ENCODE data around the gene PLEKHG4B.
"Not testable (repeated sequence)": the region's sequence is repeated elsewhere in the genome, so short reads cannot be mapped to it uniquely, and the experiment has no call there.

PLEKHG4B gene

DNA sequence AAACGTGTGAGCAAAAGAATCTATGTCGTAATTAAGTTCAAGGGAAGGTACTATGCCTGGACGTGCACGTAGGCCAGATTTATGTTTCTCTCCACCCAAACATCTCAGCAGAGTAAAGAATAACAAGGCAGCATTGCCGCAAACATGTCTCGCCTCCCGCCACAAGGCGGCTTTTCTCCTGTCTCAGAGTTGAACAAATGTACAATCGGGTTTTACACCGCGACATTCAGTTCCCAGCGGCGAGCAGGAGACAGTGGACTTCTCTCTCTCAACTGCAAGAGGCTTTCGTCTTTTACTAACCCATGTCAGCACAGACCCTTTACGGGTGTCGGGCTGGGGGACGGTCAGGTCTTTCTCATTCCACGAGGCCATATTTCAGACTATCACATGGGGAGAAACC is 105.1 kb downstream of the PLEKHG4B start:
- not testable (repeated sequence) for H3K36me3 Mint-ChIP-seq (ENCODE audit: low read depth); H3K4me3 Mint-ChIP-seq; H3K9me3 Mint-ChIP-seq; H3K27me3 Mint-ChIP-seq (ENCODE audit: low read depth); H3K27ac Mint-ChIP-seq; H3K4me1 Mint-ChIP-seq (ENCODE audit: low read depth); DNase-seq (ENCODE audit: low spot score)

DNA sequence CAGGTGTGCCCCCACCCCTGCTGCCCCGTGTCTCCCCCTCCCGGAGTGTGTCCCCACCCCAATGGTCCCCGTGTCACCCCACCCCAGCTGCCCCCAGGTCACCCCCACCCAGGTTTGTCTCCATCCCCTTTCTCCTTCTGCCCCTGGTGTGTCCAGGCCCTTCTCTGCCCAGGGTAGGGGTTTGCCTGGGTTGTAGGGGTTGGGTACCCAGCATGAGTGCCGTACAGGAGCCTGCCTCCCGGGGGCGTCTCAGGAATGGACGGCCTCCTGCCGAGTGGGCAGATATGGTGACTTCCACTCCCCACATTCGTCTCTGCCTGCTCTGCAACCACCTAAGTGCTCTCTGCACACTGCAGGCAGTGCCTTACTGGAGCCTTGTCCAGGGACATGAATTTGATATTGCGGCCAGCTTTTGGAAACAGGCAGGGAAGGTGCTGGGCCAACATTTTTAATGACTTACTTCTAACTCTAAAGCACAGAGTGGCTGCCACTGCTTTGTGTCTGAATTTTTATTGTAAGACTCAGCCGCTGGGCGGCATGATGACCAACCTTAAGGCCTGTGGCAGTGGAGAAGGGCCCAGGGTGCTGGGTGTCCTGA is 106.0 kb downstream of the PLEKHG4B start:
- H3K27ac Mint-ChIP-seq, result no peak overlapping the region

DNA sequence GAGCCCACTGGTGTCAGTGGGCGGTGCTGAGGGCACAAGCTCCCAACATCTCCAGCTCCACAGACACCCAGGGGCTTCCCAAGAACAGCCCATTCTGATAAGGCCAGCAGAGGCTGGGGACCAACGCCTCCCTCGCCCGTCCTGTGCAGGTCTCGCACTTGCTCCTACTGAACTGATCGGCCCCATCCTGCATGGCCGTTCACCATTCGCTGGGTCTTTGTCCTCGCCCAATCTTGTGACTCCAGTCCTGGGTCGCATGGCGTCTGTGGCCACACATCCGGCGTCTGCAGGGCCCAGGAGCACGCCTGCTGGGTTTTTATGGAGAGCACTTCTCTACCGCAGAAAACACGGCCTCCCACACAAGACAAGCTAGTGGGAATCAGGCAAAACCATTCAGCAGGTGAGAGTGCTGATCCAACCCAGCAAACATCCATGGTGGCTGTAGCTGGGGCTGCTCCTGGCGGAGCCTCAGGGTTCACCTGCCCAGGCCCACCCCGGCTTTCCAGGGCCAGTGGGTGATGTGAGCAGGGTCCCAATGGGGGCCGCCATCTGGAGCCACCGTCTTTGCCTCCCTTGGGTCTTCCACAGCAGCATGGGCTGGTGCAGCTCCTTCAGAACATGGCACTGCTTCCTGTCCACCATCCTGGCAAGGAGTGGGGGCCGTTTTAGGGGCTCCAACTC is 106.7 kb downstream of the PLEKHG4B start:
- H3K4me1 Mint-ChIP-seq (ENCODE audit: low read depth), result no peaks in the 10 kb centered on the region
- H3K27ac Mint-ChIP-seq, result no peak overlapping the region
- H3K4me3 Mint-ChIP-seq, result no peak overlapping the region
- H3K36me3 Mint-ChIP-seq (ENCODE audit: low read depth), result no peaks in the 10 kb centered on the region
- no peaks in the 10 kb centered on the region for H3K9me3 Mint-ChIP-seq
- no peak for DNase-seq (ENCODE audit: low spot score)
- H3K27me3 Mint-ChIP-seq (ENCODE audit: low read depth), result no peaks in the 10 kb centered on the region

More for the DNA sequence above, 106.0 kb downstream of the PLEKHG4B start:
- no peaks in the 10 kb centered on the region for H3K27me3 Mint-ChIP-seq (ENCODE audit: low read depth)
- no peak for DNase-seq (ENCODE audit: low spot score)
- H3K4me3 Mint-ChIP-seq, result no peak overlapping the region
- H3K4me1 Mint-ChIP-seq (ENCODE audit: low read depth), result no peaks in the 10 kb centered on the region
- no peaks in the 10 kb centered on the region for H3K36me3 Mint-ChIP-seq (ENCODE audit: low read depth)
- H3K9me3 Mint-ChIP-seq, result no peaks in the 10 kb centered on the region

DNA sequence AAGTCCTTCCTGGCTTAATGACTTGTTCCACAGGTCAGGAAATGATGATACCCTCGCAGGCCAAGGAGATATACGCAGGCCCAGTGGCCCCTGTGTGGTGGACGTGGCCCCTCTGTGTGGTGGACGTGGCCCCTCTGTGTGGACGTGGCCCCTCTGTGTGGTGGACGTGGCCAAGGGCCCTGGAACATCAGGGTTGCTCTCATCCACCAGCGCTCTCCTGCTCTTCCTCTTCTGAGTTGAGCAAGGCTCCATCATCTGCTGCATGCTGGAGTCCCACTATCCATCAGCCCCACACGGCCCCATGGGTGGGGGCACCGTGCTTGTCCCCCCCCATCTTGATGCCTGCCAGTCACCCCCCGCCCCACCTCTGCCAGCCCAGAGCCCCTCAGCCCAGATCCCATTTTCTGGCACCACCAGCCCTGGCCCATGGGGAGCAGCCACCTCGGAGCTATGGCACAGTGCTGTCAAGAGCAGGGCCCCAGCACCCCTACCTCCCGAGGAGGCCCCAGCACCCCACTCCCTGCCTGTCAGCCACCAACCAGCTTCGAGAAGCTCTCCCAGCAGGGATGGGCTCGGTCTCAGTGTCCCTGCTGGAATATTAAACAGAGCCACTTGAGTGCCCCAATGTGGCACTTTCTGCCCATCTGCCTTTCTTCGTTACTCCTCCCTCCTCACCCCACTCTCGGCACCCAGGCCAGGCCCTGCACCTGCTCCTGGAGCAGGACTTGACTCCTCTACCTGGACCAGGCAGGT is 107.4 kb downstream of the PLEKHG4B start:
- peaks cover under 1% of the 10 kb centered on the region for H3K36me3 Mint-ChIP-seq (ENCODE audit: low read depth)
- H3K4me3 Mint-ChIP-seq, result no peak overlapping the region
- no peaks in the 10 kb centered on the region for H3K27me3 Mint-ChIP-seq (ENCODE audit: low read depth)
- H3K4me1 Mint-ChIP-seq (ENCODE audit: low read depth), result no peaks in the 10 kb centered on the region
- H3K9me3 Mint-ChIP-seq, result no peaks in the 10 kb centered on the region
- H3K27ac Mint-ChIP-seq, result no peak overlapping the region
- DNase-seq (ENCODE audit: low spot score), result no peak

DNA sequence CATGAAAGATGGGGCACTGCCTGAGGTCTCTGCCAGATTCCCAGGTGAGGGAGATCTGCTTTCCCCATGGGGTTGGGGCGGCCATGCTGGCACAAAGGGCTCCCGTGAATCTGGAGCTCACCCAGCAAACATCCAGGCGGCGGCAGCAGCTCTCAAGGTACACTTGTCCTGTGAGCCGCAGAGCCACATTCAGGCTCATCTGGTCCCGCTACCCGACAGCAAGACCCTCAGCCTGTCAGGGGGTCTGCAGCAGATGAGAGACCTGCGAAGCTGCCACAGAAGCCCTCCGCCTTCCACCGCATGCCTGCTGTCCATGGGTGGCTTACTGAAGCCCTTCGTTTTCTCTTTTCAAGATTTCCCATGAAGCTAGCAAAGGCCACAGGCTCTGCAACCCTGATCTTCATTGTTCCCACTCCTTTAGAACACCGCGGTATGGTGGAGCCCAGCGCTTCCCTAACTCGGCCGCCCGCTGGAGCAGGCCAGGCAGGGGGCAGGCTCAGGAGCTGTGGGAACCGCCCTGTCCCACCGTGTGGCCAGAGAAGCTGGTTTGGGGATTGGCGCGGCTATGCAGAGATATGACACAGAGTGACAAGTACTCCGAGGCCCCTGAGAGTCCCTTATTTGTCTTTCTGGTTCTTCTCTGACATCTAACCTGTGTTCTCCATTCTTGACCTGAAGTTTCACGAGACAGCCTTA is 108.1 kb downstream of the PLEKHG4B start:
- Mint-ChIP-seq H3K9me3 (no peaks in the 10 kb centered on the region), H3K4me1 (ENCODE audit: low read depth) (no peaks in the 10 kb centered on the region), H3K27ac (no peak overlapping the region), H3K4me3 (no peak overlapping the region), H3K27me3 (ENCODE audit: low read depth) (no peaks in the 10 kb centered on the region), H3K36me3 (ENCODE audit: low read depth) (peaks cover 7% of the 10 kb centered on the region)
- no peak for DNase-seq (ENCODE audit: low spot score)

DNA sequence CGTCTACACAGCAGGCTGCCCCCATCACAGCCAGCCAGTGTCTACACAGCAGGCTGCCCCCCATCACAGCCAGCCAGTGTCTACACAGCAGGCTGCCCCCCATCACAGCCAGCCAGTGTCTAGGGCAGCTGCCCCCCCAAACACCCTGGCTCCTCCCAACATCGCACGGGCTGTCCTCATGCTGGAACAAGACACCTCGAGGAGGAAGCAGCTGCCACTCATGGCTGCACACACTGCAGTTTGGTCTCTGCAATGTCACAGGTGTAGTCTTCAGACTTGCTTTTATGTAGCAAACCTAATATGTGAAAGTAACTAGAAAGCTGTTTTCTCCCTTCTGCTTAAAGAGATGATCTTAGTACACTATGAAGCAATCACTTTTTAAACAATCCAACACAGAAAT is 109.0 kb downstream of the PLEKHG4B start:
- no peaks in the 10 kb centered on the region for H3K9me3 Mint-ChIP-seq
- no peak overlapping the region for H3K27ac Mint-ChIP-seq
- no peak overlapping the region for H3K4me3 Mint-ChIP-seq
- H3K36me3 Mint-ChIP-seq (ENCODE audit: low read depth), result peaks cover 12% of the 10 kb centered on the region
- no peaks in the 10 kb centered on the region for H3K4me1 Mint-ChIP-seq (ENCODE audit: low read depth)
- no peaks in the 10 kb centered on the region for H3K27me3 Mint-ChIP-seq (ENCODE audit: low read depth)
- no peak for DNase-seq (ENCODE audit: low spot score)

DNA sequence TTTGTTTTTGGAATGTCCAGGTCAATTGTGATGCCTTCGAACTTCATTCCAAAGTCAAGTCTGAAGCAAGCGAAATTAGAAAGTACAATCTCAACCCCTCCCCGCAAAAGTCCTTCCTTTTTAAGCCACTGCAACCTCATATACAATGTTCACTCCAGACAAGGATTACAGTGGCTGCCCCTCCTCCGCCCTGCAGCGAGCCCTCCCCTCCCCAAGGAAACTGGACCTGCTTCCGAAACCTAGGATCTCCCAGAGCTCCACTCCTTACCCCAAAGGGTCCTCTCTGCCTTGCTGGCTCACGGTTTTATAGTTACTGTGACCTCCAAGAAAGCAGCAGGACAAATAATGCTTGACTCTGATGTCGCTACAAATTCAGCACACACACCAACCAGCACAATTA is 109.7 kb downstream of the PLEKHG4B start:
- Mint-ChIP-seq H3K4me3 (no peak overlapping the region), H3K9me3 (no peaks in the 10 kb centered on the region), H3K4me1 (ENCODE audit: low read depth) (no peaks in the 10 kb centered on the region), H3K27me3 (ENCODE audit: low read depth) (no peaks in the 10 kb centered on the region), H3K27ac (no peak overlapping the region), H3K36me3 (ENCODE audit: low read depth) (peaks cover 12% of the 10 kb centered on the region)
- DNase-seq (ENCODE audit: low spot score), result no peak

DNA sequence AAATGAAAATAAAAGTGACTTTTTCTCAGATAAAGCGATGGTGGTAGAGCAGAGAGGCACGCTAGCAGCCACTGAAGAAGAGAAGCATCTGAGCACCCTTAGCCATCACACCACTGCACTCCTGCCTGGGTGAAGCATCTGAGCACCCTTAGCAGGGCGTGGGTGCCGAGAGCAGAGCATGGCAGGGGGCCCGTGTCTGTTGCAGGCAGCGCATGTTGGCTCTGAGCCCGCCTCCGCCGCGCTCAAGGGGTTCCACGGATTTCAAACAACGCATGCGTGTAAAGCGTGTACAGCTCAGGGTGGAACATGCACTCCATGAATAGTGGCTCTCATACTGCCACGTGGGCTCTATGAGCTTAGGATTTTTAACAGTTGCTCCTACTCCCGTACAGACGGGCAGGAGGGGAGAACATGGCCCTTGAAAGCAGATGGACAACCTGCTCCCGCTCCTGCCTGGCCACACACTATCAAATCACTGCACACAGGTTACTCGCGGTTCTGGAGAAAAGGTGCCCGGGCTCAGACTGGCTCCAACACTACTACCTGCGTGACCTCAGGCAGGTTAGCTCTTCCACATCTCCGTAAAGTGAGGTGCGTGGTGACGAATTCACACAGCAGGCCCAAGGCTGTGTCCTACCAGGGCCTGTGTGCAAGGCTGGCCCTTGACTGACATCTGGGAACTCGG is 111.4 kb downstream of the PLEKHG4B start:
- no peaks in the 10 kb centered on the region for H3K9me3 Mint-ChIP-seq
- no peaks in the 10 kb centered on the region for H3K27me3 Mint-ChIP-seq (ENCODE audit: low read depth)
- no peaks in the 10 kb centered on the region for H3K4me1 Mint-ChIP-seq (ENCODE audit: low read depth)
- H3K27ac Mint-ChIP-seq, result no peak overlapping the region
- no peak overlapping the region for H3K4me3 Mint-ChIP-seq
- DNase-seq (ENCODE audit: low spot score), result no peak
- peaks cover 19% of the 10 kb centered on the region for H3K36me3 Mint-ChIP-seq (ENCODE audit: low read depth)

DNA sequence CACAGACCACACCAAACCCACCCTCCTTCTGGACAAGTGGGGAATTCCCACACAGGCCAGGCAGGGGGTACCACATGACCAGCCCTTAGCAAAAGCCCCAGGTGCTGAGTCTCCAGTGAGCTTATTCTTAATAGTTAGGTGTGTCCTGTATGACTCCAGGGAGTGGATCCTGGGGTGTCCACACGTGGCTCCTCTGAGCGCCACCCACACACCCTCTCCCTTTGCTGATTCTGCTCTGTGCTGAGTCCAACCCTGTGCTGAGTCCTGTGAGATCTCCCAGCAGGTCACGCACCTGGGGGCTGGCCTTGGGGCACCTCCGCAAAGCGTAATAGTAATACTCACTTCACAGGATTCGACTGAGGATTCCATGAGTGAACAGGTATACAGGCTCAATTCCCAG is 112.0 kb downstream of the PLEKHG4B start:
- Mint-ChIP-seq H3K27me3 (ENCODE audit: low read depth) (no peaks in the 10 kb centered on the region), H3K9me3 (no peaks in the 10 kb centered on the region), H3K4me1 (ENCODE audit: low read depth) (no peaks in the 10 kb centered on the region), H3K36me3 (ENCODE audit: low read depth) (peaks cover 19% of the 10 kb centered on the region), H3K4me3 (no peak overlapping the region), H3K27ac (no peak overlapping the region)
- DNase-seq (ENCODE audit: low spot score), result no peak

DNA sequence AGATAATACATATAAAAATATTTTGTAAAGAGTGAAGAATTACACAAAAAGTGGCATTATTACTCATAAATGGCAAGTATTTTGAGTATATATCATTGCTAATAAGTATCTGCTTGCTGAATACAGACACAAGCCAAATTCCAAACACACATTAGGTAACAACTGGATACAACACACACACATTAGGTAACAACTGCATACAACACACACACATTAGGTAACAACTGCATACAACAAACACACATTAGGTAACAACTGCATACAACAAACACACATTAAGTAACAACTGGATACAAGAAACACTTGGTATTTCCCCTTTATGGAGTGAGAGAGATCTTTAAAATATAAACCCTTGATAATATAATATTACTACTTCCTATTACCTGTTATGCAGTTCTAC is 112.5 kb downstream of the PLEKHG4B start:
- no peak for DNase-seq (ENCODE audit: low spot score)
- Mint-ChIP-seq H3K27me3 (ENCODE audit: low read depth) (no peaks in the 10 kb centered on the region), H3K27ac (no peak overlapping the region), H3K4me1 (ENCODE audit: low read depth) (no peaks in the 10 kb centered on the region), H3K36me3 (ENCODE audit: low read depth) (peaks cover 19% of the 10 kb centered on the region), H3K4me3 (no peak overlapping the region), H3K9me3 (no peaks in the 10 kb centered on the region)

DNA sequence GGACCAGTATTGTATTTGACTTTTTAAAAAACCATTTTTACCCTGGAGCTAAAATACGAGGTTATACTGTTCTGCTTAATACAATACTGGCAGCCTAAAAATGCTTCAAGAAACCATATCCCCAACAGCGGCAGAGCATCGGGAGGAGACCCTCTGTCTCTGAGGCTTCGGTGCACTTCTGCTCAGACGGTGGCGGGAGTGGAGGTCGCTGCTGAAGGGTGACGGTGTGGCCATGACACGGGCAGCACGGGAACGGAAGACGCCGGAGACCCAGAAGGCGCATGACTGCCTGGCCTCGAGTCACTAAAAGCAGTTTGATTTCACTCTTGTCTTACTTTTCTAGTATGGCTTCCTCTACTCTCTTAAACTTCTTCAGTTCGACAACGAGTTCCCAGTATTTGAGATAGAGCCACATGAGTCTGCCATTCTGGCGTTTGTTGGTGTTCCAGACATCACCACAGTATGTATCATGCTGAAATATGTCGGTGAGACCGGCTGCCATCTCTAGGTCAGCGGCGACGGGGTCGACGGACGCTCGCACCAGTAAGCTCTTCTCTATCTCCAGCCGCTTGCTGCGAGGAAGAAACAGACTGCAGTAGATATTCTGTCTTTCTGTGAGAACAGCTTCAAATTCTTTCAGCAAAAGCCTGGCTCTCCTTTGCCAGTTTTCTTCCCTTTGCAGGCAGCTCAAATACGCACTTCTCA is 113.2 kb downstream of the PLEKHG4B start:
- Mint-ChIP-seq H3K4me3 (no peak overlapping the region), H3K27me3 (ENCODE audit: low read depth) (no peaks in the 10 kb centered on the region), H3K4me1 (ENCODE audit: low read depth) (peaks cover 5% of the 10 kb centered on the region), H3K36me3 (ENCODE audit: low read depth) (peaks cover 19% of the 10 kb centered on the region), H3K9me3 (no peaks in the 10 kb centered on the region), H3K27ac (no peak overlapping the region)
- DNase-seq (ENCODE audit: low spot score), result no peak

DNA sequence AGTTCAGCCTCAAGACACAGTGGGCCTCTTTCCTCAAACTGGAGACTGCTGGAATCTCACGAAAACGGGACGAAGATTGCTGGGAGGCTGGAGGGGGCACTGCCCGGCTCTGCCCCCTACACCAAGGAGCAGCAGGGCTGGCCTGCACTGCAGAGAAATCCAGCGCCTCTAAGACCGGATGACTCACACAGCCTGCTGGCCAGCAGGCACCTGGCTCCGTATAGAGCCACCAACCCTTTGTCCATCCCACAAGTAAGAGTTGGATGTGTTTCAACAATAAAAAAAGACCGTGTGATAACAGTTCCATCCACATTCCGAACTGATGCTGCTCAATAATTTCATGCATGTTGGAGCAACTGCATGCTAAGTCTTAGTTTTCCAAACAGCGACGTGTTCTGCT is 114.4 kb downstream of the PLEKHG4B start:
- DNase-seq (ENCODE audit: low spot score), result no peak
- Mint-ChIP-seq H3K4me1 (ENCODE audit: low read depth) (peaks cover 9% of the 10 kb centered on the region), H3K9me3 (no peaks in the 10 kb centered on the region), H3K36me3 (ENCODE audit: low read depth) (peaks cover 22% of the 10 kb centered on the region), H3K27me3 (ENCODE audit: low read depth) (no peaks in the 10 kb centered on the region), H3K27ac (no peak overlapping the region), H3K4me3 (no peak overlapping the region)

DNA sequence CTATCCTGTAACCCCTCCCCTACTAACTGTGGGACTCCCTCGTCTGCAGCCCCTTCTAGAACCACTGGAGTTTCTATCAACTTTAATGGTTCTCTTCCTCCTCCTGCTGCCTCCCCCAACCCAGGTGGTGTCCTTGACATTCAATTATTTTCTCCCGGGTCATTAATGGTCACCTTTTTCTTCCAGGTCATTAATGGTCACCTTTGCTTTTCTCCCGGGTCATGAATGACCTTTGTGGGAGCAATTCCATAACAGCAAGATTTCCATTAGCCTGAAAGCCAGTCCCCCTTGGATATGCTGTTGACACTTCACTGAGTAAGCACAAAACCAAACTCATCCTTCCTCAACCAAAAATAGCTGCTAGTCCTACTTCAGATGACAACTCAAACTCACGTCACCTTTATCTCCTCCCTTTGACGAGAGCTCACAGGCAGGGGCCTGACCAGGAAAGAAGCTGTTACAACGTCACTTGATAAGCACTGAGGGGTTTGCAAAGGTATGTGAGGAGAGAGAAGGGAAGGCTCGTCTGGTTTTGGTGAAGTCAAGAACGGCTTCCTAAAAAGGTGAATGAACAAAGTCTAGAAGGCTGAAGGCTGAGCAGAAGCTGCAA is 115.1 kb downstream of the PLEKHG4B start:
- no peaks in the 10 kb centered on the region for H3K9me3 Mint-ChIP-seq
- H3K27me3 Mint-ChIP-seq (ENCODE audit: low read depth), result no peaks in the 10 kb centered on the region
- H3K4me3 Mint-ChIP-seq, result no peak overlapping the region
- no peak for DNase-seq (ENCODE audit: low spot score)
- H3K4me1 Mint-ChIP-seq (ENCODE audit: low read depth), result peaks cover 9% of the 10 kb centered on the region
- peaks cover 22% of the 10 kb centered on the region for H3K36me3 Mint-ChIP-seq (ENCODE audit: low read depth)
- H3K27ac Mint-ChIP-seq, result no peak overlapping the region
